Activated T-helper 2 cell treated with anti-CD3 and anti-CD28 coated beads, Interferon-gamma antibody, Interleukin-2, Interleukin-4, amounts not matched to agents 10 μg/mL and 5 μg/mL and 100 μg/mL, durations not matched to agents 14 hours and 24 hours and 36 hours (primary cell): ENCODE data around the gene RBFOX1. TPM values are rescaled to one million over a fixed set of nuclear protein-coding genes. Genes with fewer than 3 reads are reported as not detected.

Source experiments
- DNase-seq: peaks from one replicate; pipeline ENCODE4 v3.0.0; 2021; ENCODE audit warnings: low spot score
- H3K27ac Mint-ChIP-seq: one replicate; pipeline ENCODE4 v1.8.0; 2021; ENCODE audit warnings: mixed read lengths
- H3K27me3 Mint-ChIP-seq: one replicate; pipeline ENCODE4 v1.8.0; 2021; ENCODE audit warnings: low read depth, mixed read lengths
- H3K36me3 Mint-ChIP-seq: one replicate; pipeline ENCODE4 v1.8.0; 2021; ENCODE audit warnings: low read depth, mixed read lengths
- H3K4me1 Mint-ChIP-seq: one replicate; pipeline ENCODE4 v1.8.0; 2021; ENCODE audit warnings: low read depth, mixed read lengths
- H3K4me3 Mint-ChIP-seq: one replicate; pipeline ENCODE4 v1.8.0; 2021; ENCODE audit warnings: low read depth, mild to moderate bottlenecking, moderate library complexity, mixed read lengths
- H3K9me3 Mint-ChIP-seq: one replicate; pipeline ENCODE4 v1.8.0; 2021; ENCODE audit warnings: mixed read lengths
- intact Hi-C: fragments of 100-400 bp; cut with micrococcal nuclease; formaldehyde crosslinking; loops from one replicate; pipeline ENCODE4 v1.15.1; 2023
- total RNA-seq: library from RNA; stranded (reverse); gene quantifications from 2 replicates; pipeline ENCODE4 v1.2.3, GENCODE V29; 2022

The RBFOX1 gene
- total RNA-seq, 1 donor from 2014 or later = not detected

GRCh38 chr16:7640334-7640733 lies 307.7 kb downstream of the RBFOX1 start:
- no peak overlapping the region for H3K4me3 Mint-ChIP-seq
- no peaks in the 10 kb centered on the region for H3K27me3 Mint-ChIP-seq
- H3K27ac Mint-ChIP-seq = no peak overlapping the region

GRCh38 chr16:7644176-7644575 lies 311.5 kb downstream of the RBFOX1 start:
- Mint-ChIP-seq H3K9me3 (peaks cover 43% of the 10 kb centered on the region), H3K4me3 (no peak overlapping the region), H3K4me1 (no peaks in the 10 kb centered on the region), H3K27ac (no peak overlapping the region), H3K27me3 (no peaks in the 10 kb centered on the region), H3K36me3 (no peaks in the 10 kb centered on the region)
- intact Hi-C loops = no loop called here
- no peak for DNase-seq

More at GRCh38 chr16:7640334-7640733, 307.7 kb downstream of the RBFOX1 start:
- H3K9me3 Mint-ChIP-seq = peaks cover 49% of the 10 kb centered on the region
- intact Hi-C loops = no loop called here
- H3K4me1 Mint-ChIP-seq = no peaks in the 10 kb centered on the region
- no peak for DNase-seq
- no peaks in the 10 kb centered on the region for H3K36me3 Mint-ChIP-seq

DNA sequence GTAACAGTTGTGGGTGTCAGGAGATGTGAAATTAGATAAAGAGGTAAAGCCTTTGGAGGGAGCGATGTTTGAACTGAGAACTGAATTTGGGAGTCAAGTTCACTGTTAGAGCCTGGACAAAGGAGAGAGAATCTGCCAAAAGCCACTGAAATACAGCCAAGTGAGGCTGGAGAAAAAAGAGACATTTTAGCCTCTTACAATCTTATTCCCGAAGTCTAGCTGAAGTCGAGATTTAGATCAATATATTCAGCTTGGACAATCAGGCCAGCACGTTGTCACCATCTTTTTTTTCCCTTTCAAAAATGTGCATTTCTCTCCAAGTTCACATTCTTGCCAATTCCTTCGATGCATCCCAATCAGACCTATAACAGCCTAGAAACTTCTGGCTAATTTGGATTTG lies 312.2 kb downstream of the RBFOX1 start:
- no peaks in the 10 kb centered on the region for H3K36me3 Mint-ChIP-seq

GRCh38 chr16:7646821-7647500 lies 314.3 kb downstream of the RBFOX1 start:
- H3K27me3 Mint-ChIP-seq = no peaks in the 10 kb centered on the region
- intact Hi-C loops = no loop called here
- peaks cover 63% of the 10 kb centered on the region for H3K9me3 Mint-ChIP-seq
- H3K27ac Mint-ChIP-seq = no peak overlapping the region
- no peaks in the 10 kb centered on the region for H3K36me3 Mint-ChIP-seq
- no peaks in the 10 kb centered on the region for H3K4me1 Mint-ChIP-seq
- DNase-seq = no peak
- no peak overlapping the region for H3K4me3 Mint-ChIP-seq

More for the DNA sequence above, 312.2 kb downstream of the RBFOX1 start:
- no peak for DNase-seq
- peaks cover 44% of the 10 kb centered on the region for H3K9me3 Mint-ChIP-seq
- intact Hi-C loops = no loop called here
- no peaks in the 10 kb centered on the region for H3K4me1 Mint-ChIP-seq
- no peaks in the 10 kb centered on the region for H3K27me3 Mint-ChIP-seq
- H3K4me3 Mint-ChIP-seq = no peak overlapping the region
- no peak overlapping the region for H3K27ac Mint-ChIP-seq

DNA sequence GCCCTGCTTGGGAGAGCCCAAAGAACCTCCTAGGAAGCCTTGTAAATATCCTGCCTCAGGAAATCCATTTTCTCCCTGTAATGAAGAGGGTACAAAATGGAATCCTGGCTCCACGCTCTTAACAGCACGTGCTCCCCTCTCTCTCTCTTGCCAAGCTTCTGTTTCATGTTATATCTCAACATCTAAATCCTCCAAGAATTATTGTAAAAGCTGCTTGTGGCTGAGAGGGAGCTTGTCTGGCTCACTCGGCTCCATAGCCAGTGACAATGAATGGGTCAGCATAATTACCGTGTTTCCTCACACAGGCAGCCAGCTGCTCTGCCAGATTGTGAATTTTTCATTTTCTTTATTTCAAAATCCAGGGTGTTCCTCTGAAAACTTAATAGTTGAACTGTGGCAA lies 317.8 kb downstream of the RBFOX1 start:
- Mint-ChIP-seq H3K4me1 (no peaks in the 10 kb centered on the region), H3K27ac (no peak overlapping the region), H3K9me3 (peaks cover 54% of the 10 kb centered on the region), H3K36me3 (no peaks in the 10 kb centered on the region), H3K27me3 (no peaks in the 10 kb centered on the region), H3K4me3 (no peak overlapping the region)
- DNase-seq = no peak
- intact Hi-C loops = no loop called here

GRCh38 chr16:7651803-7652570 lies 319.3 kb downstream of the RBFOX1 start:
- Mint-ChIP-seq H3K9me3 (peaks cover 54% of the 10 kb centered on the region), H3K27ac (no peak overlapping the region), H3K4me1 (no peaks in the 10 kb centered on the region), H3K4me3 (no peak overlapping the region), H3K36me3 (no peaks in the 10 kb centered on the region), H3K27me3 (no peaks in the 10 kb centered on the region)
- no peak for DNase-seq
- intact Hi-C loops = no loop called here

GRCh38 chr16:7653746-7654461 lies 321.3 kb downstream of the RBFOX1 start:
- intact Hi-C loops = no loop called here
- Mint-ChIP-seq H3K27me3 (no peaks in the 10 kb centered on the region), H3K9me3 (peaks cover 59% of the 10 kb centered on the region), H3K27ac (no peak overlapping the region), H3K36me3 (no peaks in the 10 kb centered on the region), H3K4me3 (no peak overlapping the region), H3K4me1 (no peaks in the 10 kb centered on the region)
- no peak for DNase-seq

- DNase-seq = no peak
- H3K27me3 Mint-ChIP-seq = no peaks in the 10 kb centered on the region
- no peak overlapping the region for H3K27ac Mint-ChIP-seq
- no peaks in the 10 kb centered on the region for H3K4me1 Mint-ChIP-seq
- H3K36me3 Mint-ChIP-seq = no peaks in the 10 kb centered on the region
- H3K9me3 Mint-ChIP-seq = peaks cover 36% of the 10 kb centered on the region
- no peak overlapping the region for H3K4me3 Mint-ChIP-seq
- intact Hi-C loops = no loop called here
Observed at GRCh38 chr16:7675628-7676027, 343.0 kb downstream of the RBFOX1 start.

- Mint-ChIP-seq H3K9me3 (peaks cover 40% of the 10 kb centered on the region), H3K4me1 (no peaks in the 10 kb centered on the region), H3K4me3 (no peak overlapping the region), H3K27ac (no peak overlapping the region), H3K36me3 (no peaks in the 10 kb centered on the region), H3K27me3 (no peaks in the 10 kb centered on the region)
- no peak for DNase-seq
- intact Hi-C loops = no loop called here
Observed at GRCh38 chr16:7680296-7680695, 347.7 kb downstream of the RBFOX1 start.

DNA sequence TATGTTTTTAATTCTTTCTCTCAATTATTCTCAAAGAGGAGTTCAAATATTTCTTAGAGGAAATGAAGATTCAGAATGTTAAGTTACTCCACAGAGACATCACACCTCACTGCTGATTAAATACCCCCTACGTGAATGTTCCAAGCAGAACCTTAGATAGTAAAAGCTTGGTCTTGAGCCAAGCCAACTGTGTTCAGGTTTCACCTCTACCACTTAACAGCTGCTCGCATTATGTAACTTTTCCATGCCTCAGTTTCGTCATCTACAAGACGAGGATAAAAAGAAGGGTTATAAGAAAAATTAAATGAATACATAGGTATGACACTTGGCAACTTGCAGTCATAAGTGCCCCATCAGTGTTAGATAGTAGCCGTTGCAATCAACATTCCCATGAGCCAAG lies 356.2 kb downstream of the RBFOX1 start:
- Mint-ChIP-seq H3K36me3 (no peaks in the 10 kb centered on the region), H3K27ac (no peak overlapping the region)
- intact Hi-C loops = no loop called here

GRCh38 chr16:7689234-7689633 lies 356.6 kb downstream of the RBFOX1 start:
- Mint-ChIP-seq H3K36me3 (no peaks in the 10 kb centered on the region), H3K27ac (no peak overlapping the region), H3K4me3 (no peak overlapping the region), H3K4me1 (no peaks in the 10 kb centered on the region), H3K9me3 (peaks cover 59% of the 10 kb centered on the region), H3K27me3 (no peaks in the 10 kb centered on the region)
- DNase-seq = no peak
- intact Hi-C loops = no loop called here

More for the DNA sequence above, 356.2 kb downstream of the RBFOX1 start:
- peaks cover 55% of the 10 kb centered on the region for H3K9me3 Mint-ChIP-seq
- DNase-seq = no peak
- no peaks in the 10 kb centered on the region for H3K4me1 Mint-ChIP-seq
- no peak overlapping the region for H3K4me3 Mint-ChIP-seq
- no peaks in the 10 kb centered on the region for H3K27me3 Mint-ChIP-seq

DNA sequence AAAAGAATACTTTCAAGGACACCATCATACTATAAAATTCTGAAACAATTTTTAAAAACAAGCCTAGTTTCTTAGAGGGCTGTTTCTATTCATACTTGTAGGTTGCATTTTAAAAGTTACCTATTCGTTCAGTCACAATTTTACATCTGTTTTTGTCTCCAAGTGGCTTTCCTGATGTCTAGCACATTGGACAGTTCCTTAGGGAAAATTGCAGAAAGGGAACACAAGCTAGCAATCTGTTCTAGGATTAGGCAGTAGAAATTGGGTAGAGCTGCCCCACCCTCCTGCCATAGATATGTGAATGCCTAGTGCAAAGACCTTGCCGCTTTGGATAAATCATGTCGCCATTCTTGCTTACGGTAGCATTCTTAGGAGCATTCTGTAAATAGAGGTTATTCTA lies 358.9 kb downstream of the RBFOX1 start:
- no peak overlapping the region for H3K27ac Mint-ChIP-seq
- H3K36me3 Mint-ChIP-seq = no peaks in the 10 kb centered on the region
- intact Hi-C loops = no loop called here
- DNase-seq = no peak
- H3K27me3 Mint-ChIP-seq = no peaks in the 10 kb centered on the region
- H3K9me3 Mint-ChIP-seq = peaks cover 59% of the 10 kb centered on the region
- no peak overlapping the region for H3K4me3 Mint-ChIP-seq
- no peaks in the 10 kb centered on the region for H3K4me1 Mint-ChIP-seq

- Mint-ChIP-seq H3K36me3 (no peaks in the 10 kb centered on the region), H3K4me3 (no peak overlapping the region), H3K9me3 (peaks cover 49% of the 10 kb centered on the region), H3K27ac (no peak overlapping the region), H3K27me3 (no peaks in the 10 kb centered on the region), H3K4me1 (no peaks in the 10 kb centered on the region)
- intact Hi-C loops = no loop called here
- DNase-seq = no peak
Observed at GRCh38 chr16:7703672-7704071, 371.0 kb downstream of the RBFOX1 start.
